Islet of Langerhans (tissue), 1 donor: ENCODE measurements around the gene FPGS.
"Not testable (repeated sequence)": the region's sequence is repeated elsewhere in the genome, so short reads cannot be mapped to it uniquely, and the experiment has no call there.

Experiments
- FAIRE-seq: peaks from one replicate; lab custom pipeline; 2011; peaks lifted over from hg19 to GRCh38; lab: Jason Lieb, UNC

The FPGS gene

GRCh38 chr9:127841087-127841835, 38.6 kb downstream of the FPGS start:
- no peak for FAIRE-seq

- no peak for FAIRE-seq
Measured at GRCh38 chr9:127844821-127845359, 42.2 kb downstream of the FPGS start.

GRCh38 chr9:127845619-127846018, 42.9 kb downstream of the FPGS start:
- FAIRE-seq = not testable (repeated sequence)

GRCh38 chr9:127846443-127847177, 43.9 kb downstream of the FPGS start:
- no peak for FAIRE-seq

- no peak for FAIRE-seq
Measured at GRCh38 chr9:127847178-127847510, 44.5 kb downstream of the FPGS start.

GRCh38 chr9:127847833-127848755, 45.4 kb downstream of the FPGS start:
- no peak for FAIRE-seq

- FAIRE-seq = no peak
Measured at GRCh38 chr9:127848756-127849504, 46.2 kb downstream of the FPGS start.

GRCh38 chr9:127850286-127850830, 47.7 kb downstream of the FPGS start:
- FAIRE-seq = no peak

- FAIRE-seq = no peak
Measured at GRCh38 chr9:127852829-127853228, 50.1 kb downstream of the FPGS start.

- FAIRE-seq = no peak
Measured at GRCh38 chr9:127853312-127854183, 50.9 kb downstream of the FPGS start.

GRCh38 chr9:127854184-127854806, 51.6 kb downstream of the FPGS start, which contains the start of gene ENG:
TSS of gene ENG (minus strand) at chr9:127854658. CDS start at chr9:127854355, 303 bp downstream.
- FAIRE-seq = no peak

- no peak for FAIRE-seq
Measured at GRCh38 chr9:127854960-127855359, 52.3 kb downstream of the FPGS start.

GRCh38 chr9:127855522-127855921, 52.8 kb downstream of the FPGS start:
- FAIRE-seq = no peak

GRCh38 chr9:127856094-127856728, 53.5 kb downstream of the FPGS start:
- FAIRE-seq = no peak

GRCh38 chr9:127856729-127857116, 54.0 kb downstream of the FPGS start:
- FAIRE-seq = no peak

- FAIRE-seq = no peak
Measured at GRCh38 chr9:127857278-127857677, 54.6 kb downstream of the FPGS start.

GRCh38 chr9:127858041-127858512, 55.4 kb downstream of the FPGS start:
- FAIRE-seq = no peak

GRCh38 chr9:127860260-127860659, 57.6 kb downstream of the FPGS start:
- FAIRE-seq = no peak

- no peak for FAIRE-seq
Measured at GRCh38 chr9:127860779-127861178, 58.1 kb downstream of the FPGS start.
